ENCODE data around the gene GNL1.

The GNL1 gene

GRCh38 chr6:30556066-30556905 is at the start of gene GNL1:
Gene GNL1 (minus strand): TSS chr6:30556489. CDS start chr6:30556203, 286 bp downstream.
- peak; percentile 49 to 60 for DNase-seq

GRCh38 chr6:30603961-30604360 is 47.7 kb upstream of the GNL1 start:
- DNase-seq = no peak

GRCh38 chr6:30601815-30602641 is 45.7 kb upstream of the GNL1 start:
- DNase-seq = no peak

GRCh38 chr6:30601436-30601814 is 45.1 kb upstream of the GNL1 start:
- DNase-seq = no peak

- no peak for DNase-seq
Measured at GRCh38 chr6:30600451-30600961, 44.2 kb upstream of the GNL1 start.

GRCh38 chr6:30599625-30600324 is 43.5 kb upstream of the GNL1 start:
- no peak for DNase-seq

- no peak for DNase-seq
Measured at GRCh38 chr6:30598912-30599624, 42.8 kb upstream of the GNL1 start.

GRCh38 chr6:30597315-30598144 is 41.2 kb upstream of the GNL1 start:
- DNase-seq = peak; percentile 52 to 70

- DNase-seq = no peak
Measured at GRCh38 chr6:30592287-30592686, 36.0 kb upstream of the GNL1 start.

GRCh38 chr6:30591008-30591407 is 34.7 kb upstream of the GNL1 start:
- DNase-seq = no peak

GRCh38 chr6:30590509-30590908 is 34.2 kb upstream of the GNL1 start:
- DNase-seq = no peak

GRCh38 chr6:30589754-30590358 is 33.6 kb upstream of the GNL1 start:
- DNase-seq = no peak

GRCh38 chr6:30583921-30584320 is 27.6 kb upstream of the GNL1 start:
- no peak for DNase-seq

- no peak for DNase-seq
Measured at GRCh38 chr6:30578051-30578450, 21.8 kb upstream of the GNL1 start.

- no peak for DNase-seq
Measured at GRCh38 chr6:30573113-30573512, 16.8 kb upstream of the GNL1 start.

GRCh38 chr6:30572148-30572547 is 15.9 kb upstream of the GNL1 start:
- DNase-seq = no peak

GRCh38 chr6:30571762-30572082 is 15.4 kb upstream of the GNL1 start:
- DNase-seq = no peak

- peak; percentile 85 to 97 for DNase-seq
Measured at GRCh38 chr6:30571075-30571761, 14.9 kb upstream of the GNL1 start, which contains the start of gene ABCF1. Gene ABCF1 (plus strand): TSS chr6:30571442. CDS start chr6:30571488, 46 bp downstream.

- DNase-seq = no peak
Measured at GRCh38 chr6:30570740-30571074, 14.4 kb upstream of the GNL1 start.

- no peak for DNase-seq
Measured at GRCh38 chr6:30570263-30570662, 14.0 kb upstream of the GNL1 start.

GRCh38 chr6:30568245-30568644 is 12.0 kb upstream of the GNL1 start:
- no peak for DNase-seq

Measured in NCI-H524 (cell line).